NCI-H1048 (cell line): ENCODE results near the gene ST3GAL4.

Experiments used
- DNase-seq: peaks from one replicate; lab custom pipeline; 2025; lab: John Stamatoyannopoulos, UW

The ST3GAL4 gene

GRCh38 chr11:126450806-126451205 is 95.3 kb downstream of the ST3GAL4 start:
- no peak for DNase-seq

- no peak for DNase-seq
Observed at GRCh38 chr11:126451211-126451802, 95.8 kb downstream of the ST3GAL4 start.

- no peak for DNase-seq
Observed at GRCh38 chr11:126452241-126453101, 97.0 kb downstream of the ST3GAL4 start.

- no peak for DNase-seq
Observed at GRCh38 chr11:126456089-126456488, 100.6 kb downstream of the ST3GAL4 start.

GRCh38 chr11:126456783-126457542 is 101.5 kb downstream of the ST3GAL4 start:
- DNase-seq: no peak

- DNase-seq: no peak
Observed at GRCh38 chr11:126457817-126458216, 102.3 kb downstream of the ST3GAL4 start.

GRCh38 chr11:126459691-126460281 is 104.3 kb downstream of the ST3GAL4 start:
- no peak for DNase-seq

- no peak for DNase-seq
Observed at GRCh38 chr11:126460417-126461095, 105.1 kb downstream of the ST3GAL4 start.

- no peak for DNase-seq
Observed at GRCh38 chr11:126461096-126461440, 105.6 kb downstream of the ST3GAL4 start.

- DNase-seq: no peak
Observed at GRCh38 chr11:126461996-126462395, 106.5 kb downstream of the ST3GAL4 start.

- no peak for DNase-seq
Observed at GRCh38 chr11:126462422-126462821, 106.9 kb downstream of the ST3GAL4 start.
